Caco-2 (cell line): ENCODE results near the gene LMO1. TPM values are rescaled to one million over a fixed set of nuclear protein-coding genes. Genes with fewer than 3 reads are reported as not detected.

Experiments used
- BruUV-seq: library from RNA; stranded (reverse); fragments of 400-500 nt; replicated peaks from 2 replicates; lab custom pipeline; 2021; lab: Mats Ljungman, UMichigan
- CTCF ChIA-PET: fragments of 300-600 bp; sonication (Branson Sonifier 250); formaldehyde crosslinking; loops from one replicate; lab custom pipeline; 2022; ENCODE audit warnings: antibody characterized with exemption; lab: Charles Lee
- POLR2A ChIA-PET: fragments of 300-600 bp; sonication (Branson Sonifier 250); formaldehyde crosslinking; loops from one replicate; lab custom pipeline; 2022; ENCODE audit warnings: antibody characterized with exemption; lab: Charles Lee
- DNase-seq, 2 experiments: peaks; one replicate each; pipeline versions ENCODE4 v3.0.0 to v3.0.0-alpha.2; 2020 to 2022
- H3K27me3 ChIP-seq: replicated peaks from 2 replicates; pipeline ENCODE4 v1.6.0; 2011; ENCODE audit warnings: low read length; ENCODE audit not compliant: control insufficient read depth, insufficient read depth
- H3K36me3 ChIP-seq: 2 replicates; pipeline ENCODE4 v1.5.1; 2011; ENCODE audit warnings: low read length; ENCODE audit not compliant: control insufficient read depth, insufficient read depth
- H3K4me1 ChIP-seq: fragments of 250-450 bp; sonication (Bioruptor Pico); 2 replicates; pipeline ENCODE4 v1.5.1; 2020; ENCODE audit warnings: mild to moderate bottlenecking
- H3K4me3 ChIP-seq: 2 replicates; pipeline ENCODE4 v1.5.1; 2011; ENCODE audit warnings: low read depth, mild to moderate bottlenecking, control low read depth, low read length
- H3K9me3 ChIP-seq: fragments of 250-450 bp; sonication (Bioruptor Pico); 2 replicates; pipeline ENCODE4 v1.5.1; 2020; ENCODE audit warnings: mild to moderate bottlenecking, moderate library complexity
- H3K27ac Mint-ChIP-seq: one replicate; pipeline ENCODE4 v1.8.0; 2022; ENCODE audit warnings: mixed read lengths; ENCODE audit not compliant: unreplicated experiment
- H3K27me3 Mint-ChIP-seq: one replicate; pipeline ENCODE4 v1.8.0; 2022; ENCODE audit warnings: mixed read lengths; ENCODE audit not compliant: insufficient read depth, unreplicated experiment
- H3K36me3 Mint-ChIP-seq: one replicate; pipeline ENCODE4 v1.8.0; 2022; ENCODE audit warnings: mild to moderate bottlenecking, mixed read lengths; ENCODE audit not compliant: insufficient read depth, unreplicated experiment
- H3K4me1 Mint-ChIP-seq: one replicate; pipeline ENCODE4 v1.8.0; 2022; ENCODE audit warnings: low read depth, mixed read lengths; ENCODE audit not compliant: unreplicated experiment
- H3K4me3 Mint-ChIP-seq: one replicate; pipeline ENCODE4 v1.8.0; 2022; ENCODE audit warnings: mild to moderate bottlenecking, moderate library complexity, mixed read lengths; ENCODE audit not compliant: unreplicated experiment
- H3K9me3 Mint-ChIP-seq: one replicate; pipeline ENCODE4 v1.8.0; 2022; ENCODE audit warnings: mixed read lengths; ENCODE audit not compliant: unreplicated experiment
- CTCF ChIP-seq, 2 experiments: fragments of 200-600 bp in 1 of 2; IDR thresholded peaks; 1 replicate in 1 of 2; 2 replicates in 1 of 2; pipeline versions ENCODE4 v1.5.1 to v1.8.0; 2011 to 2022; ENCODE audit warnings: antibody characterized with exemption in 1 of 2, control low read depth in 1 of 2, inconsistent platforms in 1 of 2, low read depth in 1 of 2, low read length in 1 of 2, mild to moderate bottlenecking in 1 of 2, moderate library complexity in 1 of 2; ENCODE audit not compliant: insufficient read depth in 1 of 2, severe bottlenecking in 1 of 2, unreplicated experiment in 1 of 2
- intact Hi-C: fragments of 100-400 bp; cut with micrococcal nuclease; formaldehyde crosslinking; loops from one replicate; pipeline ENCODE4 v1.10.0; 2022; ENCODE audit not compliant: unreplicated experiment
- total RNA-seq: library from RNA; stranded (reverse); gene quantifications from 2 replicates; pipeline ENCODE4 v1.2.3, GENCODE V29; 2022

The LMO1 gene
- total RNA-seq, 1 experiment from 2014 or later, result not detected

- H3K27me3 ChIP-seq, result peaks cover 2% of the 10 kb centered on the region
- Mint-ChIP-seq H3K36me3 (no peaks in the 10 kb centered on the region), H3K9me3 (no peaks in the 10 kb centered on the region), H3K27ac (no peak overlapping the region), H3K4me1 (no peaks in the 10 kb centered on the region), H3K27me3 (peaks cover 12% of the 10 kb centered on the region), H3K4me3 (no peak overlapping the region)
- H3K4me1 ChIP-seq, result no peaks in the 10 kb centered on the region
- peak in 1 of 2 experiments; percentile 14 for DNase-seq
- H3K36me3 ChIP-seq, result no peaks in the 10 kb centered on the region
- ChIA-PET POLR2A (no interaction called here), CTCF (interaction anchor here (0.6 kb wide), 1 partner anchor 384 kb away, joined by 3 read pairs; no protein-coding TSS in a partner anchor)
- intact Hi-C loops, result no loop called here
- H3K9me3 ChIP-seq, result no peaks in the 10 kb centered on the region
- no peak for TF ChIP-seq CTCF (IDR thresholded peaks at IDR 0.05; ENCODE audit: insufficient read depth in 1 of 2, low read depth in 1 of 2, low read length in 1 of 2, severe bottlenecking in 1 of 2, unreplicated experiment in 1 of 2)
- BruUV-seq, result no TSS peak
- H3K4me3 ChIP-seq, result no peak overlapping the region
These were observed 7.2 kb downstream of the LMO1 start for GRCh38 chr11:8256271-8257002.

GRCh38 chr11:8253566-8253965 lies 10.1 kb downstream of the LMO1 start:
- Mint-ChIP-seq H3K4me3 (no peak overlapping the region), H3K36me3 (no peaks in the 10 kb centered on the region), H3K27ac (no peak overlapping the region), H3K4me1 (no peaks in the 10 kb centered on the region), H3K9me3 (no peaks in the 10 kb centered on the region), H3K27me3 (peaks cover 8% of the 10 kb centered on the region)
- no peaks in the 10 kb centered on the region for H3K4me1 ChIP-seq
- intact Hi-C loops, result no loop called here
- no peak for TF ChIP-seq CTCF (IDR thresholded peaks at IDR 0.05; ENCODE audit: insufficient read depth in 1 of 2, low read depth in 1 of 2, low read length in 1 of 2, severe bottlenecking in 1 of 2, unreplicated experiment in 1 of 2)
- no TSS peak for BruUV-seq
- POLR2A ChIA-PET, result no interaction called here
- no peaks in the 10 kb centered on the region for H3K9me3 ChIP-seq
- CTCF ChIA-PET, result interaction anchor here (0.8 to 1.2 kb wide), 2 partner anchors 10 to 16 kb away, joined by 3 read pairs; no protein-coding TSS in a partner anchor
- no peaks in the 10 kb centered on the region; the same call in none of the 2 replicates for H3K27me3 ChIP-seq
- no peak overlapping the region for H3K4me3 ChIP-seq
- no peaks in the 10 kb centered on the region for H3K36me3 ChIP-seq
- DNase-seq, result no peak

- no peaks in the 10 kb centered on the region for H3K36me3 ChIP-seq
- BruUV-seq, result no TSS peak
- no peak overlapping the region for H3K4me3 ChIP-seq
- peak in 1 of 2 experiments; percentile 21 for DNase-seq
- H3K36me3 Mint-ChIP-seq, result no peaks in the 10 kb centered on the region
- POLR2A ChIA-PET, result no interaction called here
- no peak overlapping the region for H3K4me3 Mint-ChIP-seq
- H3K4me1 Mint-ChIP-seq, result no peaks in the 10 kb centered on the region
- H3K27me3 Mint-ChIP-seq, result peaks cover 7% of the 10 kb centered on the region
- H3K9me3 Mint-ChIP-seq, result no peaks in the 10 kb centered on the region
- no peaks in the 10 kb centered on the region; the same call in 1 of the 2 replicates for H3K27me3 ChIP-seq
- CTCF ChIA-PET, result interaction anchor here (0.8 to 1.2 kb wide), 2 partner anchors 11 to 16 kb away, joined by 3 read pairs; no protein-coding TSS in a partner anchor
- H3K4me1 ChIP-seq, result no peaks in the 10 kb centered on the region
- H3K9me3 ChIP-seq, result no peaks in the 10 kb centered on the region
- no peak for TF ChIP-seq CTCF (IDR thresholded peaks at IDR 0.05; ENCODE audit: insufficient read depth in 1 of 2, low read depth in 1 of 2, low read length in 1 of 2, severe bottlenecking in 1 of 2, unreplicated experiment in 1 of 2)
- H3K27ac Mint-ChIP-seq, result no peak overlapping the region
- intact Hi-C loops, result no loop called here
These were observed 10.7 kb downstream of the LMO1 start for GRCh38 chr11:8252946-8253345.
